Hematopoietic multipotent progenitor cell treated with erythropoietin and hydrocortisone succinate and interleukin-3 and kit ligand, for 4 days (in vitro differentiated cells): Measurements from ENCODE around the gene UBXN1.

Source experiments
- DNase-seq: peaks from one replicate; pipeline ENCODE4 v3.0.0-alpha.2; 2015

UBXN1 gene

GRCh38 chr11:62678770-62679696 is at the start of gene UBXN1:
TSS of gene UBXN1 (minus strand) at chr11:62679073. CDS start at chr11:62678923, 150 bp downstream.
- DNase-seq: peak; percentile 96

- DNase-seq: peak; percentile 97
These were observed 49.5 kb upstream of the UBXN1 start, which contains the start of gene TTC9C for GRCh38 chr11:62728171-62728988. TSS of gene TTC9C (plus strand) at chr11:62728486. CDS start at chr11:62728849, 363 bp downstream.

- peak; percentile 99 for DNase-seq
These were observed 48.9 kb upstream of the UBXN1 start for GRCh38 chr11:62727872-62728170.

- DNase-seq: peak; percentile 100
These were observed 48.4 kb upstream of the UBXN1 start, which contains the start of gene HNRNPUL2 for GRCh38 chr11:62727165-62727871. TSS of gene HNRNPUL2 (minus strand) at chr11:62727457. CDS start at chr11:62727156, 301 bp downstream.

- DNase-seq: no peak
These were observed 48.0 kb upstream of the UBXN1 start for GRCh38 chr11:62726915-62727164.

GRCh38 chr11:62726156-62726914 is 47.5 kb upstream of the UBXN1 start:
- DNase-seq: peak; percentile 29

GRCh38 chr11:62725646-62726045 is 46.8 kb upstream of the UBXN1 start:
- no peak for DNase-seq

GRCh38 chr11:62724171-62724570 is 45.3 kb upstream of the UBXN1 start:
- no peak for DNase-seq

GRCh38 chr11:62721994-62722393 is 43.1 kb upstream of the UBXN1 start:
- peak; percentile 56 for DNase-seq

- no peak for DNase-seq
These were observed 40.6 kb upstream of the UBXN1 start for GRCh38 chr11:62719302-62719978.

GRCh38 chr11:62716816-62717215 is 37.9 kb upstream of the UBXN1 start:
- DNase-seq: no peak

- DNase-seq: no peak
These were observed 37.3 kb upstream of the UBXN1 start for GRCh38 chr11:62716206-62716605.

GRCh38 chr11:62715150-62716130 is 36.6 kb upstream of the UBXN1 start:
- DNase-seq: no peak

- no peak for DNase-seq
These were observed 34.5 kb upstream of the UBXN1 start for GRCh38 chr11:62713343-62713742.

- DNase-seq: no peak
These were observed 34.0 kb upstream of the UBXN1 start for GRCh38 chr11:62712861-62713260.

- DNase-seq: no peak
These were observed 33.5 kb upstream of the UBXN1 start for GRCh38 chr11:62712276-62712812.

- peak; percentile 52 for DNase-seq
These were observed 31.1 kb upstream of the UBXN1 start for GRCh38 chr11:62710001-62710345.

GRCh38 chr11:62709247-62710000 is 30.6 kb upstream of the UBXN1 start:
- DNase-seq: peak; percentile 100

- DNase-seq: peak; percentile 52
These were observed 29.9 kb upstream of the UBXN1 start for GRCh38 chr11:62708793-62709192.

GRCh38 chr11:62708392-62708791 is 29.5 kb upstream of the UBXN1 start:
- peak; percentile 58 for DNase-seq
